ENCODE data around the gene SPA17. TPM values are rescaled to one million over a fixed set of nuclear protein-coding genes. Genes with fewer than 3 reads are reported as not detected.

The SPA17 gene
- total RNA-seq (2022; extraction: Qiagen RNA extraction) = 17.8 to 33.0 TPM (median 19.6 TPM) in 5 replicates

GRCh38 chr11:124673333-124674167, at the start of gene SPA17, which contains the start of gene SIAE:
Gene SPA17 (plus strand): TSS chr11:124673904. CDS start chr11:124675265, 1,361 bp downstream.
Gene SIAE (minus strand): TSS chr11:124673739. CDS start chr11:124673708, 31 bp downstream.

DNA sequence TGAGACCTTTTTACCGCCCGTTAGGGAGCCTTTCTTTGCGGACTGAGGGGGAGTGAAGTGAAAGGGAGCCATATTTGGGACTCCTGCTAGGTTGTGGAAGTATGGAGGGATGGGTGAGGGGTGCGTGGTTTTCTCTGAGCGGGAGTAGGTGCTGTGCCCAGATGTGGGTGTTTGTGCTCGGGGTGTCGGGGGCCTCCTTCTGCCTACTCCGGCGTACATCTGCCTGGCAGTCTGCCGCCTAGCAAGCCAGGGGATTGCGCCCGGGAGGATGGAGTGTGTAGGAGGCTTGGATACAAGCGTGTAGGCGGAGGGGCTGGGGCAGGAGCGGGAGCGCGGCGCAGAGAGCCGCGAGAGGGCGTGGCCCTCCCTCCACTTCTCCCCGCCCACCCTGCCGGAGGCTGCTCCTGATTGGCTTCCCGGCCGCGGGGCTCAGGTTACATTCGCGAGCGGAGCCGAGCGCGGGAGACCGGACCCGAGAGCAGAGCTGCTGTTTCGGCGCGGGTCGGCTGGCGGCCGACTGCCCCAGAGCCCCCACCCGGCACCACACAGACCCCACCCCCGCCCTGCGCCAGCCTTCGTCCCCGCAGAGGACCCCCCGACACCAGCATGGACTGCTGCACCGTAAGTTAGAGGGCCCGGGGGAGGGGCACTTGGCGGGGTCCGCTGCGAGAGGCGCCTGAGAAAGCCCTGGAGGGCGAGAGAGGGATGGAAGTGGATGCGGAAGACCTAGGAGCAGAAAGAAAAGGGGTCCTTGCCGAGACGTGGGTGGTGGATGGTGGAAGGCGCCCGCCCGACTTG, 66.0 kb downstream of the SPA17 start, which contains the start of gene NRGN:
Gene NRGN (plus strand): TSS at position 464 of the 798 bp plus-strand sequence. CDS start 143 bp downstream, at position 607.

Other genes starting within 250 kb of the SPA17 start
- not detected in 5 replicates for gene OR8B4, start 249.0 kb upstream of the SPA17 start, total RNA-seq (2022; extraction: Qiagen RNA extraction)
- not detected in 5 replicates for gene OR8B8, start 228.2 kb upstream of the SPA17 start, total RNA-seq (2022; extraction: Qiagen RNA extraction)
- not detected in 5 replicates for gene OR8B12, start 130.2 kb upstream of the SPA17 start, total RNA-seq (2022; extraction: Qiagen RNA extraction)
- not detected in 5 replicates for gene OR8A1, start 103.9 kb upstream of the SPA17 start, total RNA-seq (2022; extraction: Qiagen RNA extraction)
- gene PANX3, start 62.5 kb upstream of the SPA17 start, total RNA-seq (2022; extraction: Qiagen RNA extraction) = not detected in 5 replicates
- 14.5 to 17.1 TPM (median 15.7 TPM) in 5 replicates for gene TBRG1, start 51.0 kb upstream of the SPA17 start, total RNA-seq (2022; extraction: Qiagen RNA extraction)
- gene SIAE, start 165 bp upstream of the SPA17 start, total RNA-seq (2022; extraction: Qiagen RNA extraction) = 12.4 to 16.7 TPM (median 15.2 TPM) in 5 replicates
- 6.4 to 13.1 TPM (median 11.8 TPM) in 5 replicates for gene NRGN, start 66.0 kb downstream of the SPA17 start, total RNA-seq (2022; extraction: Qiagen RNA extraction)
- not detected in 5 replicates for gene VSIG2, start 78.4 kb downstream of the SPA17 start, total RNA-seq (2022; extraction: Qiagen RNA extraction)
- gene ESAM, start 88.4 kb downstream of the SPA17 start, total RNA-seq (2022; extraction: Qiagen RNA extraction) = 9.4 to 12.9 TPM (median 12.1 TPM) in 5 replicates
- 5.2 to 6.6 TPM (median 6.2 TPM) in 5 replicates for gene MSANTD2, start 126.5 kb downstream of the SPA17 start, total RNA-seq (2022; extraction: Qiagen RNA extraction)
- 1.9 to 2.6 TPM (median 2.3 TPM) in 5 replicates for gene ROBO3, start 191.5 kb downstream of the SPA17 start, total RNA-seq (2022; extraction: Qiagen RNA extraction)
- gene ROBO4, start 224.0 kb downstream of the SPA17 start, total RNA-seq (2022; extraction: Qiagen RNA extraction) = 0.06 to 0.18 TPM in 2 of 5 replicates, not detected in the others
- gene HEPN1, start 245.3 kb downstream of the SPA17 start, total RNA-seq (2022; extraction: Qiagen RNA extraction) = not detected in 5 replicates

All from A549 treated with dexamethasone at 1 μM for 4 hours (cell line).